B cell (primary cell): ENCODE measurements around the gene HMCN1.

ENCODE experiments used
- CTCF ChIP-seq: fragments of 200-600 bp; IDR thresholded peaks from one replicate; pipeline ENCODE4 v1.8.0; 2022; ENCODE audit warnings: antibody characterized with exemption, mild to moderate bottlenecking
- EZH2 ChIP-seq: IDR thresholded peaks from 2 replicates; pipeline ENCODE4 v1.6.1; 2012; ENCODE audit warnings: borderline replicate concordance, low read depth, mild to moderate bottlenecking, moderate library complexity, low read length; ENCODE audit not compliant: insufficient read depth, poor library complexity, severe bottlenecking

DNA sequence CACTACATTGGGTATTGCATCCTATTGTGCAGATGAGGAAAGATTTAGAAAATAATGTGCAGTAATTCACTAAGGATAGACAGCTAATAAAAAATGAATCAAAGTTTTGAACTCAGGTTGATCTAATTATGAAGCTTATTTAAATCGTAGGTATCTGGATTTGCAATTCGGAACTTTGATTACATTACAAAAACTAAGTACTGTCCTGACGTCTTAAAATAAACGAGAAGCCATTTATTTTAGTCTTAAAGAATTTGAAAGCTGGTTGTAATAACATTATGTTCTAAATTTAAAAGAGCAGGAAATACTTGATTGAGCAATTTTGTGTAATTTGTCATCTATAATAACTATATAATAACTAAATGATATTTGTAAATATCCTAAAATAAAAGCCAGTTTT lies 404.9 kb downstream of the HMCN1 start:
- TF ChIP-seq CTCF: no peak
- TF ChIP-seq EZH2: no peak
